Smooth muscle cell (in vitro differentiated cells): Measurements from ENCODE around the gene PFKP. TPM values are rescaled to one million over a fixed set of nuclear protein-coding genes. Genes with fewer than 3 reads are reported as not detected.

ENCODE experiments used
- DNase-seq: peaks from one replicate; lab custom pipeline; 2025; ENCODE audit not compliant: unreplicated experiment; lab: John Stamatoyannopoulos, UW
- H2AFZ ChIP-seq: fragments of 200-600 bp; sonication (generic); 2 replicates; pipeline ENCODE4 v1.6.0; 2016; ENCODE audit warnings: antibody characterized with exemption, low read depth, mild to moderate bottlenecking
- H3F3A ChIP-seq: fragments of 200-600 bp; sonication (generic); 2 replicates; pipeline ENCODE4 v1.6.0; 2017; ENCODE audit warnings: antibody characterized with exemption, low read depth
- H3K27ac ChIP-seq: fragments of 200-600 bp; sonication (generic); 2 replicates; pipeline ENCODE4 v1.5.1; 2016; ENCODE audit warnings: low read depth, mild to moderate bottlenecking
- H3K27me3 ChIP-seq: fragments of 200-600 bp; sonication (generic); 2 replicates; pipeline ENCODE4 v1.6.1; 2016; ENCODE audit warnings: low read depth, mild to moderate bottlenecking
- H3K36me3 ChIP-seq: fragments of 200-600 bp; sonication (generic); 2 replicates; pipeline ENCODE4 v1.5.1; 2016; ENCODE audit warnings: low read depth
- H3K4me1 ChIP-seq: fragments of 200-600 bp; sonication (generic); 2 replicates; pipeline ENCODE4 v1.5.1; 2016; ENCODE audit warnings: low read depth
- H3K4me2 ChIP-seq: fragments of 200-600 bp; sonication (generic); 2 replicates; pipeline ENCODE4 v1.6.0; 2016; ENCODE audit warnings: mild to moderate bottlenecking
- H3K4me3 ChIP-seq: fragments of 200-600 bp; sonication (generic); 2 replicates; pipeline ENCODE4 v1.5.1; 2016; ENCODE audit warnings: mild to moderate bottlenecking
- H3K79me2 ChIP-seq: fragments of 200-600 bp; sonication (generic); 2 replicates; pipeline ENCODE4 v1.6.0; 2016; ENCODE audit warnings: low read depth, mild to moderate bottlenecking
- H3K9ac ChIP-seq: fragments of 200-600 bp; sonication (generic); 2 replicates; pipeline ENCODE4 v1.6.0; 2016; ENCODE audit warnings: low read depth
- H3K9me3 ChIP-seq: fragments of 200-600 bp; sonication (generic); replicated peaks from 2 replicates; pipeline ENCODE4 v1.5.1; 2016; ENCODE audit warnings: low read depth
- H4K20me1 ChIP-seq: fragments of 200-600 bp; sonication (generic); 2 replicates; pipeline ENCODE4 v1.6.0; 2016; ENCODE audit warnings: low read depth
- WGBS: methylation state at CpG from one replicate; pipeline ENCODE4 v1.1.7; 2016; ENCODE audit warnings: low lambda C conversion rate; 5-methylcytosine and 5-hydroxymethylcytosine counted together
- polyA plus RNA-seq: library from polyadenylated mRNA; unstranded; fragments of >200 nt; fragmentation: Nextera tagmentation; extraction: Ambion mirVana; gene quantifications from 2 replicates; pipeline ENCODE4 v1.2.1, GENCODE V29; 2016
- total RNA-seq: library from RNA; depleted of rRNA; stranded (reverse); fragments of >200 nt; gene quantifications from 2 replicates; pipeline ENCODE4 v1.2.3, GENCODE V29; 2014
- TF ChIP-seq, protein P1 (sequence below): fragments of 200-600 bp; sonication (generic); IDR thresholded peaks from 2 replicates; pipeline ENCODE4 v1.5.1; 2017; ENCODE audit warnings: borderline replicate concordance, mild to moderate bottlenecking, antibody characterized with exemption; ENCODE audit not compliant: insufficient read depth, poor library complexity, severe bottlenecking

The PFKP gene
- total and polyA plus RNA-seq, 2 experiments from 2014 or later = 178 to 203 TPM

DNA sequence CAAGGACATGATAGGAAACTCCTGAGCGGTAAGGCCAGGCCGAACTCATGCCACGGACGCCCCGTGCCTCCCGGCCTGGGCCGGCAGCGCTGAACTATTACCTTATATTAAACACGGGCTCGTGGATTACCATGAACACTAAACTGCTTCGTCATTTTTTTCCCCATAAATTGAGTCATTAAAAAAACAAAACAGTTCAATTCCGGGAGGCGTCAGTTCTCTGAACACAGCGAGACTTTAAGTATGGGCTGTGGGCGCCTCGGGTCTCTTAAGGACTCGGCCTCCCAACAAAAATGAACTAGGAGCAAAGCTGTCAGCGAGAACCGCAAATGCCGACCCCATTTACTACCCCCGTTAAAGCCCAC is 104.7 kb downstream of the PFKP start:
- no peak for DNase-seq
- WGBS = 4% methylated on average over 21 of the region's 21 CpGs
- H3K4me1 ChIP-seq = no peaks in the 10 kb centered on the region
- peaks cover 18% of the 10 kb centered on the region for H3K79me2 ChIP-seq
- H3K27ac ChIP-seq = peak overlapping the region; percentile 87
- TF ChIP-seq, protein P1, sequence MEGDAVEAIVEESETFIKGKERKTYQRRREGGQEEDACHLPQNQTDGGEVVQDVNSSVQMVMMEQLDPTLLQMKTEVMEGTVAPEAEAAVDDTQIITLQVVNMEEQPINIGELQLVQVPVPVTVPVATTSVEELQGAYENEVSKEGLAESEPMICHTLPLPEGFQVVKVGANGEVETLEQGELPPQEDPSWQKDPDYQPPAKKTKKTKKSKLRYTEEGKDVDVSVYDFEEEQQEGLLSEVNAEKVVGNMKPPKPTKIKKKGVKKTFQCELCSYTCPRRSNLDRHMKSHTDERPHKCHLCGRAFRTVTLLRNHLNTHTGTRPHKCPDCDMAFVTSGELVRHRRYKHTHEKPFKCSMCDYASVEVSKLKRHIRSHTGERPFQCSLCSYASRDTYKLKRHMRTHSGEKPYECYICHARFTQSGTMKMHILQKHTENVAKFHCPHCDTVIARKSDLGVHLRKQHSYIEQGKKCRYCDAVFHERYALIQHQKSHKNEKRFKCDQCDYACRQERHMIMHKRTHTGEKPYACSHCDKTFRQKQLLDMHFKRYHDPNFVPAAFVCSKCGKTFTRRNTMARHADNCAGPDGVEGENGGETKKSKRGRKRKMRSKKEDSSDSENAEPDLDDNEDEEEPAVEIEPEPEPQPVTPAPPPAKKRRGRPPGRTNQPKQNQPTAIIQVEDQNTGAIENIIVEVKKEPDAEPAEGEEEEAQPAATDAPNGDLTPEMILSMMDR = no peak
- H3K27me3 ChIP-seq = no peaks in the 10 kb centered on the region
- H3F3A ChIP-seq = peaks cover 9% of the 10 kb centered on the region
- H3K36me3 ChIP-seq = peaks cover under 1% of the 10 kb centered on the region
- no peaks in the 10 kb centered on the region for H3K9me3 ChIP-seq
- H3K9ac ChIP-seq = peak overlapping the region; percentile 94
- peak overlapping the region; percentile 59 for H2AFZ ChIP-seq
- H4K20me1 ChIP-seq = peaks cover 14% of the 10 kb centered on the region
- H3K4me2 ChIP-seq = peak overlapping the region; percentile 94
- H3K4me3 ChIP-seq = peak overlapping the region; percentile 90

DNA sequence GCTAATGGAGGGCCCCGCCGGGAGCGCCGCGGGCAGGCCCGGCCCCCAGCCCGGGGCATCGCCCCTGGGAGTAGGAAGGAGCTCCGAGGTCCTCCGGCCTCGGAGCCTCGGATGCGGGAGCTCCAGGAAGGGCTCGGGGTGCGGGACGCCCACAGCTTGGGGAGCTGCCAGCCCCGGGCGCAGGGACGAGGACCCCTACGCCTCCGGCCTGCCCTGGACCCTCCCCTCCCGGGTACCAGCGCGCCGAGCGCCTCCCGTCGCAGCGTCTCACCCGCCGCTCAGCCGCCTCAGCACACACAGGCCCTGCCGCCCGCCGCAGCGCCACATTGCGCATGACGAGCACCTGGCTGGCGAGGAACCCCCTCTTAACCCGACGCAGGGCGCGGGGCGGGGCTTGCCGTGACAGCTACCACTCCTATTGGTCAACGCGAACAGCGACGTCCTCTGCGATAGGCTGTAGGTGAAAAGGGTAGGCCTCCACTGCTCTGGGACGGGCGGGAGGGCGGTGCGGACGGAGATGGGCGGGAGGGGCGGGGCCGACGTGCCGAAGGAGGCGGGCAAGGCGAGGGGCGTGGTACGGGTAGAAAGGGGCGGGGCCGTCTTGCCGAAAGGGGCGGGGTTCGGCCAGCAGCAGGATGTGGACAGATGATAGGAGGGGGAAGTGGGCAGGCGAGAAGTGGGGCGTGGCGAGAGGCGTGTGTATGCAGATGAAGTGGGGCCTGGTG is 105.3 kb downstream of the PFKP start, which contains the start of gene PITRM1:
Gene PITRM1 (minus strand): TSS at position 337 of the 725 bp plus-strand sequence. CDS start 10 bp downstream, at position 327.
- Histone ChIP-seq H3K27ac (peak within 1 kb of the TSS; percentile 87), H3K4me3 (peak within 1 kb of the TSS; percentile 90), H2AFZ (peak within 1 kb of the TSS; percentile 59), H3K79me2 (peaks cover 18% of the 10 kb centered on the region), H3K9ac (peak within 1 kb of the TSS; percentile 94), H3K27me3 (no peaks in the 10 kb centered on the region), H3K4me2 (peak within 1 kb of the TSS; percentile 94), H3K36me3 (no peaks in the 10 kb centered on the region), H4K20me1 (peaks cover 14% of the 10 kb centered on the region), H3K4me1 (no peaks in the 10 kb centered on the region), H3K9me3 (no peaks in the 10 kb centered on the region), H3F3A (peaks cover 9% of the 10 kb centered on the region)
- TF ChIP-seq, protein P1 = no peak
- under 1% methylated on average over 53 of the region's 73 CpGs for WGBS
- DNase-seq = peak; percentile 95

DNA sequence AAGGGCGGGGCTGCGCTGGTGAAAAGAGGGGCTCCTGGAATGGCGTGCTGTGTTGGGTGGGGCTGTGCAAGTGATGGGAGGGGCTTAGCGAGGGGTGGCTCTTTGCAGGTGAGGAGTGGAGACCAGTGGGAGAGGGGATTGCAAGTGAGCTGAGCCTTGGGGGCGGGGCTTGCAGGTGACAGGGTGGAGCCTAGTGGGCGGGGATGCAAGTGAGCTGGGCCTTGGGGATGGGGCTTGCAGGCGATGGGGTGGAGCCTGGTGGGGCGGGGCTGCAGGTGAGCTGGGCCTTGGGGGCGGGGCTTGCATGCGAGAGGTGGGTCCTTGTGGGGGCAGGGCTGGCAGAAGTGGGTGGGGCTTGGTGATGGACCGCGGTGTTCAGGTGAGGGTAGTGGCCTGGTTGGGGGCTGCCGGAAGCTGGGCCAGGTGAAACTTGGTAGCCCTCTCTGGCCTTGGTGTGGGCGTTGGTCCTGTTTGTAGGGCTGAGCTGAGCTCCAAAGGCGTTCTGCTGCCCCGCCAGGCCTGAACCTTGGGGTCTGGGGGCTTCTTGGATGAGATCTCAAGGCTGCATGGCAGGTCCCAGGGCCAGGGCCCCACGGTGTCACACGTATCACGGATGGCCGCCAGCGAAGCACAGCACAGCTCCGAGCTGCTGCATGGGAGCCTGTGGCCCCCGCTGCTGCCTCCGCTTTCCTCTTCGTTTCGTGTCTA is 106.0 kb downstream of the PFKP start:
- H3K9ac ChIP-seq = no peak overlapping the region
- 90% methylated on average over 13 of the region's 26 CpGs for WGBS
- H3K4me3 ChIP-seq = peak overlapping the region; percentile 54
- no peak overlapping the region for H3K27ac ChIP-seq
- no peaks in the 10 kb centered on the region for H3K36me3 ChIP-seq
- DNase-seq = no peak
- H3K27me3 ChIP-seq = no peaks in the 10 kb centered on the region
- peaks cover 14% of the 10 kb centered on the region for H4K20me1 ChIP-seq
- peaks cover 9% of the 10 kb centered on the region for H3F3A ChIP-seq
- TF ChIP-seq, protein P1 = no peak
- H3K79me2 ChIP-seq = peaks cover 18% of the 10 kb centered on the region
- H3K9me3 ChIP-seq = no peaks in the 10 kb centered on the region
- H3K4me2 ChIP-seq = peak overlapping the region; percentile 78
- no peaks in the 10 kb centered on the region for H3K4me1 ChIP-seq
- H2AFZ ChIP-seq = no peak overlapping the region
